Measurements from ENCODE around the gene HSPA1L. TPM values are rescaled to one million over a fixed set of nuclear protein-coding genes. Genes with fewer than 3 reads are reported as not detected.
A peak's percentile ranks its signal among the peaks of the same experiment; 100 is the strongest.

Gene HSPA1L
- total RNA-seq, 1 experiment from 2014 or later = 1.2 TPM

- H3K4me3 Mint-ChIP-seq = peak within 1 kb of the TSS; percentile 97
- CTCF ChIA-PET = interaction anchor here (0.6 to 2.3 kb wide), 25 partner anchors 16 to 1548 kb away, joined by 3 to 17 read pairs (median 4); partner anchors contain the start of genes BAG6, LSM2, LY6G5C and MSH5
- TF ChIP-seq NFE2L1 (CRISPR knock-in tag; IDR thresholded peaks at IDR 0.05) = 0 out of 2 replicates have a peak, but pooled peaks have one; percentile 22
- no peak for TF ChIP-seq TEAD4 (CRISPR knock-in tag; IDR thresholded peaks at IDR 0.05)
- TF ChIP-seq OVOL2 (CRISPR knock-in tag; IDR thresholded peaks at IDR 0.05; ENCODE audit: borderline replicate concordance) = no peak
- TF ChIP-seq E2F5 (CRISPR knock-in tag; IDR thresholded peaks at IDR 0.05) = peak; percentile 42; the same call in 1 of the 2 replicates
- no peak for TF ChIP-seq ZNF138 (CRISPR knock-in tag; conservative IDR thresholded peaks at IDR 0.05)
- TF ChIP-seq ZNF232 (CRISPR knock-in tag; IDR thresholded peaks at IDR 0.05) = no peak
- TF ChIP-seq FOXK1 (CRISPR knock-in tag; IDR thresholded peaks at IDR 0.05) = peak; percentile 45; the same call in 1 of the 2 replicates
- TF ChIP-seq SMAD3 (CRISPR knock-in tag; IDR thresholded peaks at IDR 0.05; ENCODE audit: borderline replicate concordance) = peak; percentile 35; the same call in 1 of the 2 replicates
- no peak for TF ChIP-seq ATF3 (CRISPR knock-in tag; conservative IDR thresholded peaks at IDR 0.05)
- no peak for TF ChIP-seq CBFB (CRISPR knock-in tag; IDR thresholded peaks at IDR 0.05; ENCODE audit: low read depth)
- no peak for TF ChIP-seq PRRX2 (CRISPR knock-in tag; IDR thresholded peaks at IDR 0.05)
- TF ChIP-seq SP1 (CRISPR knock-in tag; conservative IDR thresholded peaks at IDR 0.05) = peak; percentile 51; the same call in 1 of the 2 replicates
- TF ChIP-seq USF2 (CRISPR knock-in tag; IDR thresholded peaks at IDR 0.05) = peak; percentile 98
- no peak for TF ChIP-seq CREM (CRISPR knock-in tag; IDR thresholded peaks at IDR 0.05)
- TF ChIP-seq, protein P1, sequence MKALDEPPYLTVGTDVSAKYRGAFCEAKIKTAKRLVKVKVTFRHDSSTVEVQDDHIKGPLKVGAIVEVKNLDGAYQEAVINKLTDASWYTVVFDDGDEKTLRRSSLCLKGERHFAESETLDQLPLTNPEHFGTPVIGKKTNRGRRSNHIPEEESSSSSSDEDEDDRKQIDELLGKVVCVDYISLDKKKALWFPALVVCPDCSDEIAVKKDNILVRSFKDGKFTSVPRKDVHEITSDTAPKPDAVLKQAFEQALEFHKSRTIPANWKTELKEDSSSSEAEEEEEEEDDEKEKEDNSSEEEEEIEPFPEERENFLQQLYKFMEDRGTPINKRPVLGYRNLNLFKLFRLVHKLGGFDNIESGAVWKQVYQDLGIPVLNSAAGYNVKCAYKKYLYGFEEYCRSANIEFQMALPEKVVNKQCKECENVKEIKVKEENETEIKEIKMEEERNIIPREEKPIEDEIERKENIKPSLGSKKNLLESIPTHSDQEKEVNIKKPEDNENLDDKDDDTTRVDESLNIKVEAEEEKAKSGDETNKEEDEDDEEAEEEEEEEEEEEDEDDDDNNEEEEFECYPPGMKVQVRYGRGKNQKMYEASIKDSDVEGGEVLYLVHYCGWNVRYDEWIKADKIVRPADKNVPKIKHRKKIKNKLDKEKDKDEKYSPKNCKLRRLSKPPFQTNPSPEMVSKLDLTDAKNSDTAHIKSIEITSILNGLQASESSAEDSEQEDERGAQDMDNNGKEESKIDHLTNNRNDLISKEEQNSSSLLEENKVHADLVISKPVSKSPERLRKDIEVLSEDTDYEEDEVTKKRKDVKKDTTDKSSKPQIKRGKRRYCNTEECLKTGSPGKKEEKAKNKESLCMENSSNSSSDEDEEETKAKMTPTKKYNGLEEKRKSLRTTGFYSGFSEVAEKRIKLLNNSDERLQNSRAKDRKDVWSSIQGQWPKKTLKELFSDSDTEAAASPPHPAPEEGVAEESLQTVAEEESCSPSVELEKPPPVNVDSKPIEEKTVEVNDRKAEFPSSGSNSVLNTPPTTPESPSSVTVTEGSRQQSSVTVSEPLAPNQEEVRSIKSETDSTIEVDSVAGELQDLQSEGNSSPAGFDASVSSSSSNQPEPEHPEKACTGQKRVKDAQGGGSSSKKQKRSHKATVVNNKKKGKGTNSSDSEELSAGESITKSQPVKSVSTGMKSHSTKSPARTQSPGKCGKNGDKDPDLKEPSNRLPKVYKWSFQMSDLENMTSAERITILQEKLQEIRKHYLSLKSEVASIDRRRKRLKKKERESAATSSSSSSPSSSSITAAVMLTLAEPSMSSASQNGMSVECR (CRISPR knock-in tag; IDR thresholded peaks at IDR 0.05; ENCODE audit: borderline replicate concordance) = peak; percentile 69; the same call in 1 of the 2 replicates
- peak; percentile 73 for TF ChIP-seq NFYB (CRISPR knock-in tag; conservative IDR thresholded peaks at IDR 0.05; ENCODE audit: low read depth)
- no peak for TF ChIP-seq GRHL2 (CRISPR knock-in tag; IDR thresholded peaks at IDR 0.05; ENCODE audit: insufficient replicate concordance, severe bottlenecking)
- no peak for TF ChIP-seq ZSCAN18 (CRISPR knock-in tag; IDR thresholded peaks at IDR 0.05)
- TF ChIP-seq ETV6 (CRISPR knock-in tag; IDR thresholded peaks at IDR 0.05) = peak; percentile 88
- no peak; the same call in 1 of the 2 replicates for TF ChIP-seq FOXP4 (CRISPR knock-in tag; IDR thresholded peaks at IDR 0.05)
- TF ChIP-seq TCF7 (CRISPR knock-in tag; IDR thresholded peaks at IDR 0.05; ENCODE audit: low read depth) = no peak
- TF ChIP-seq CREB1 (CRISPR knock-in tag; IDR thresholded peaks at IDR 0.05) = no peak
- TF ChIP-seq IRF1 (CRISPR knock-in tag; IDR thresholded peaks at IDR 0.05) = 0 out of 2 replicates have a peak, but pooled peaks have one; percentile 22
These were observed 47.5 kb upstream of the HSPA1L start, which contains the start of gene NEU1 for GRCh38 chr6:31862344-31863235. TSS of gene NEU1 (minus strand) at chr6:31862821. CDS start at chr6:31862776, 45 bp downstream.

More at GRCh38 chr6:31862344-31863235, 47.5 kb upstream of the HSPA1L start, which contains the start of gene NEU1:
- Mint-ChIP-seq H3K27ac (peak within 1 kb of the TSS; percentile 99), H3K27me3 (ENCODE audit: low read depth) (peaks cover 2% of the 10 kb centered on the region; the same call in 1 of the 2 replicates), H3K4me1 (peaks cover 19% of the 10 kb centered on the region), H3K9me3 (no peaks in the 10 kb centered on the region), H3K36me3 (peaks cover 14% of the 10 kb centered on the region)
- ATAC-seq = peak; percentile 93
- peak; percentile 99 for DNase-seq (ENCODE audit: low spot score)
- POLR2A ChIA-PET = interaction anchor here (0.5 to 1.9 kb wide), 20 partner anchors 11 to 316 kb away, joined by 3 to 13 read pairs (median 4); partner anchors contain the start of genes ATP6V1G2, BAG6, DDAH2 and EHMT2
